ENCODE measurements around the gene PLEKHO1.

GRCh38 chr1:150192012-150192411 lies 42.3 kb downstream of the PLEKHO1 start:
- TF ChIP-seq POLR2AphosphoS5 (IDR thresholded peaks at IDR 0.05; ENCODE audit: insufficient read depth in 1 of 2, low read depth in 1 of 2) (no peak), CTCF (IDR thresholded peaks at IDR 0.05) (no peak), POLR2A (IDR thresholded peaks at IDR 0.05) (no peak)
